Tibial nerve (tissue), 4 donors: Measurements from ENCODE around the gene RASL10A. TPM values are rescaled to one million over a fixed set of nuclear protein-coding genes. Genes with fewer than 3 reads are reported as not detected.
A peak's percentile ranks its signal among the peaks of the same experiment; 100 is the strongest.

Source experiments
- DNase-seq, 2 donors: peaks; one replicate each; pipeline ENCODE4 v3.0.0-alpha.2; 2019; ENCODE audit warnings: low spot score in 2 of 2
- H3K27ac ChIP-seq, 4 donors: fragments of 200-600 bp; sonication (generic) in 3 of 4; one replicate each; pipeline ENCODE4 v1.5.1; 2017 to 2019; ENCODE audit warnings: mild to moderate bottlenecking in 1 of 4
- H3K27me3 ChIP-seq, 2 donors: fragments of 200-600 bp; sonication (generic) in 1 of 2; one replicate each; pipeline versions ENCODE4 v1.5.1 to v1.6.0; 2017 to 2019
- H3K36me3 ChIP-seq, 3 donors: fragments of 200-600 bp; sonication (generic); one replicate each; pipeline ENCODE4 v1.5.1; 2018 to 2019
- H3K4me1 ChIP-seq, 4 donors: fragments of 200-600 bp; sonication (generic) in 3 of 4; one replicate each; pipeline ENCODE4 v1.5.1; 2017 to 2019
- H3K4me3 ChIP-seq, 4 donors: fragments of 200-600 bp; sonication (generic) in 3 of 4; one replicate each; pipeline ENCODE4 v1.5.1; 2017 to 2019; ENCODE audit warnings: mild to moderate bottlenecking in 1 of 4, moderate library complexity in 1 of 4
- H3K9me3 ChIP-seq, 4 donors: fragments of 200-600 bp; sonication (generic) in 3 of 4; one replicate each; pipeline ENCODE4 v1.5.1; 2017 to 2019
- CTCF ChIP-seq, 5 experiments: fragments of 200-600 bp in 3 of 5; fragments of 450-650 bp in 2 of 5; sonication (generic) in 3 of 5; IDR thresholded peaks; one replicate each; pipeline ENCODE4 v1.5.1; 2016 to 2019; ENCODE audit warnings: antibody characterized with exemption in 5 of 5, mild to moderate bottlenecking in 3 of 5, moderate library complexity in 2 of 5
- EP300 ChIP-seq, 2 donors: sonication (generic); formaldehyde crosslinking; IDR thresholded peaks; one replicate each; pipeline ENCODE4 v1.6.1; 2017; ENCODE audit warnings: antibody characterized with exemption in 2 of 2, mild to moderate bottlenecking in 1 of 2
- POLR2A ChIP-seq, 2 donors: fragments of 450-650 bp; IDR thresholded peaks; one replicate each; pipeline ENCODE4 v1.6.1; 2017; ENCODE audit warnings: antibody characterized with exemption in 2 of 2, mild to moderate bottlenecking in 2 of 2, moderate library complexity in 2 of 2
- WGBS, 2 donors: methylation state at CpG; one replicate each; pipeline ENCODE4 v1.1.5; 2018; 5-methylcytosine and 5-hydroxymethylcytosine counted together
- total RNA-seq, 4 donors: library from RNA; depleted of rRNA; stranded (reverse); fragments of >200 nt; gene quantifications; one replicate each; pipeline ENCODE4 v1.1.0, GENCODE V29; 2016

RASL10A gene
- total RNA-seq, 4 donors from 2014 or later: 2.2 to 6.6 (median 3.3) TPM; not detected in 1

GRCh38 chr22:29308791-29309262, 6.7 kb downstream of the RASL10A start:
- no peak for DNase-seq
- H3K27ac ChIP-seq: peak overlapping the region; percentile 53 to 94 (median 91)
- 55 to 76% methylated on average over 9 to 13 of the region's 13 CpGs for WGBS, 2 donors
- H3K27me3 ChIP-seq: peaks cover 0 to 7% of the 10 kb centered on the region in 2 donors
- H3K4me1 ChIP-seq: peaks cover 0 to 73% (median 61%) of the 10 kb centered on the region in 4 donors
- no peaks in the 10 kb centered on the region for H3K9me3 ChIP-seq
- no peaks in the 10 kb centered on the region for H3K36me3 ChIP-seq
- TF ChIP-seq EP300 (IDR thresholded peaks at IDR 0.05) (no peak), POLR2A (IDR thresholded peaks at IDR 0.05) (no peak), CTCF (IDR thresholded peaks at IDR 0.05) (no peak)
- H3K4me3 ChIP-seq: peak overlapping the region in 1 of 4 donors; percentile 9

- peak overlapping the region in 3 of 4 donors; percentile 83 to 92 (median 87) for H3K4me3 ChIP-seq
- H3K4me1 ChIP-seq: peaks cover 0 to 71% (median 57%) of the 10 kb centered on the region in 4 donors
- DNase-seq: no peak
- no peaks in the 10 kb centered on the region for H3K36me3 ChIP-seq
- 80 to 84% methylated on average over 17 to 19 of the region's 50 CpGs for WGBS, 2 donors
- H3K9me3 ChIP-seq: no peaks in the 10 kb centered on the region
- no peak for TF ChIP-seq POLR2A (IDR thresholded peaks at IDR 0.05)
- TF ChIP-seq CTCF (IDR thresholded peaks at IDR 0.05): no peak
- TF ChIP-seq EP300 (IDR thresholded peaks at IDR 0.05): no peak
- peaks cover 0 to 2% of the 10 kb centered on the region in 2 donors for H3K27me3 ChIP-seq
- H3K27ac ChIP-seq: peak overlapping the region; percentile 89 to 94 (median 92)
Observed at GRCh38 chr22:29308148-29308790, 7.2 kb downstream of the RASL10A start.

- H3K9me3 ChIP-seq: no peaks in the 10 kb centered on the region
- peak overlapping the region; percentile 83 to 96 (median 90) for H3K4me3 ChIP-seq
- H3K4me1 ChIP-seq: peaks cover 0 to 71% (median 60%) of the 10 kb centered on the region in 4 donors
- H3K36me3 ChIP-seq: no peaks in the 10 kb centered on the region
- WGBS, 2 donors: 59 to 69% methylated on average over 15 to 19 of the region's 20 CpGs
- no peak for DNase-seq
- H3K27me3 ChIP-seq: no peaks in the 10 kb centered on the region
- TF ChIP-seq EP300 (IDR thresholded peaks at IDR 0.05) (no peak), POLR2A (IDR thresholded peaks at IDR 0.05) (no peak), CTCF (IDR thresholded peaks at IDR 0.05) (no peak)
- peak overlapping the region; percentile 89 to 94 (median 92) for H3K27ac ChIP-seq
Observed at GRCh38 chr22:29307596-29308147, 7.8 kb downstream of the RASL10A start.

GRCh38 chr22:29306835-29307595, 8.5 kb downstream of the RASL10A start:
- peak in 2 of 5 experiments; percentile 10 to 35 for TF ChIP-seq CTCF (IDR thresholded peaks at IDR 0.05)
- peak in 1 of 2 donors; percentile 67 for TF ChIP-seq POLR2A (IDR thresholded peaks at IDR 0.05)
- TF ChIP-seq EP300 (IDR thresholded peaks at IDR 0.05): peak in 1 of 2 donors; percentile 62
- WGBS, 2 donors: 2 to 12% methylated on average over 18 to 27 of the region's 83 CpGs

More at GRCh38 chr22:29306835-29307595, 8.5 kb downstream of the RASL10A start:
- Histone ChIP-seq H3K4me3 (peak overlapping the region; percentile 83 to 96 (median 90)), H3K36me3 (no peaks in the 10 kb centered on the region), H3K27me3 (no peaks in the 10 kb centered on the region), H3K4me1 (peaks cover 0 to 71% (median 58%) of the 10 kb centered on the region in 4 donors), H3K9me3 (no peaks in the 10 kb centered on the region), H3K27ac (peak overlapping the region; percentile 89 to 94 (median 92))
- DNase-seq: peak; percentile 74
